ENCODE data around the gene TMEM59L. TPM values are rescaled to one million over a fixed set of nuclear protein-coding genes. Genes with fewer than 3 reads are reported as not detected.
A peak's percentile ranks its signal among the peaks of the same experiment; 100 is the strongest.

TMEM59L gene
- total RNA-seq, 6 donors from 2014 or later, result 0.30 to 2.8 (median 1.0) TPM; not detected in 2

DNA sequence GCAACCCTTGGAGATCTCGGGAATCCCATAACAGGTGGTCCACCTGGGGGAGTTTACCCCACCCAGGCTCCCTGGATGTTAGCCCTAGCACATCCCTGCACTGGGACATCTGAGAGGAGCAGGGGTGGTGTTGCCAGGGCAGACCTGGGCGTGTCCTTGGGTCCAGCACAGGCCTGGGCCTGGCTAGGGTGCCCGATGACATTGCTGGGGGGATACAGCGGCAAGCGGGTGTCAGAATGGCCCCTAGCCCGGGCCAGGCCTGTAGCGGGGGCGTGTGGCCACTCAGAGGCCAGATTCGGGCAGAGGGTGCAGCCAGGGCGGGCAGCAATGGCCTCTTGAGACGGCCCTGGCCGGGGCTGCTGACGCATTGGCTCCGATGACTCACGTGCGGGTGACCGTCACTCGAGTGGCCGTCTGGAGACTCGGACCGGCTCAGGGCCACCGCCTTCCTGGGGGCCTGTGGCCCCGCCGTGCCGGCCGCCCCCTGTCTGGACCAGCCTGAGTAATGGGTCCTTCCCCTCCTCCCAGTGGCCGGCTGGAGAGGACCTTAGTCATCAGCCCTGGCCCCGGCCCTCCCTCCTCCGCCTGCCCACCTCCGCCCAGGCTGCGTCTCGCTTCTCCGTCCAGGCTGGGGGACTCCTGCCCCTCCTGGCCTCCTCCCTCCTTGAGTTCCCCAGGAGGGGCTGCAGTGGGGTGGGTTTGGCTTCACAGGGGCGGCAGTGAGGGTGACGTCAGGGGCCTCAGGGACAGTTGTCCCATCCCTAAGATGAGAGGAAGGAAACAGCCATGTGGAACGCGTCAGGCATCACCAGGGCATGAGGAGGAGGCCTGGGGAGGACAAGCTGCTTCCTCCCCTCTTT, 47.6 kb downstream of the TMEM59L start:
- TF ChIP-seq, protein P1, sequence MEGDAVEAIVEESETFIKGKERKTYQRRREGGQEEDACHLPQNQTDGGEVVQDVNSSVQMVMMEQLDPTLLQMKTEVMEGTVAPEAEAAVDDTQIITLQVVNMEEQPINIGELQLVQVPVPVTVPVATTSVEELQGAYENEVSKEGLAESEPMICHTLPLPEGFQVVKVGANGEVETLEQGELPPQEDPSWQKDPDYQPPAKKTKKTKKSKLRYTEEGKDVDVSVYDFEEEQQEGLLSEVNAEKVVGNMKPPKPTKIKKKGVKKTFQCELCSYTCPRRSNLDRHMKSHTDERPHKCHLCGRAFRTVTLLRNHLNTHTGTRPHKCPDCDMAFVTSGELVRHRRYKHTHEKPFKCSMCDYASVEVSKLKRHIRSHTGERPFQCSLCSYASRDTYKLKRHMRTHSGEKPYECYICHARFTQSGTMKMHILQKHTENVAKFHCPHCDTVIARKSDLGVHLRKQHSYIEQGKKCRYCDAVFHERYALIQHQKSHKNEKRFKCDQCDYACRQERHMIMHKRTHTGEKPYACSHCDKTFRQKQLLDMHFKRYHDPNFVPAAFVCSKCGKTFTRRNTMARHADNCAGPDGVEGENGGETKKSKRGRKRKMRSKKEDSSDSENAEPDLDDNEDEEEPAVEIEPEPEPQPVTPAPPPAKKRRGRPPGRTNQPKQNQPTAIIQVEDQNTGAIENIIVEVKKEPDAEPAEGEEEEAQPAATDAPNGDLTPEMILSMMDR (IDR thresholded peaks at IDR 0.05), result no peak
- TF ChIP-seq POLR2A (IDR thresholded peaks at IDR 0.05), result peak in 1 of 4 donors; percentile 14
- no peak for TF ChIP-seq POLR2AphosphoS5 (IDR thresholded peaks at IDR 0.05)
- 76 to 89% methylated on average over 6 to 31 of the region's 37 CpGs for WGBS, 2 donors
- Histone ChIP-seq H3K4me1 (peaks cover 6 to 30% (median 12%) of the 10 kb centered on the region in 4 donors), H3K9me3 (no peaks in the 10 kb centered on the region), H3K36me3 (peaks cover 0 to 6% (median 3%) of the 10 kb centered on the region in 4 donors), H3K4me3 (no peak overlapping the region), H3K27me3 (no peaks in the 10 kb centered on the region), H3K27ac (peak overlapping the region; percentile 44 to 74 (median 58))
- peak; percentile 50 to 89 for DNase-seq
- peak; percentile 51 to 88 for ATAC-seq (ENCODE audit: low FRiP score in 2 of 2)

DNA sequence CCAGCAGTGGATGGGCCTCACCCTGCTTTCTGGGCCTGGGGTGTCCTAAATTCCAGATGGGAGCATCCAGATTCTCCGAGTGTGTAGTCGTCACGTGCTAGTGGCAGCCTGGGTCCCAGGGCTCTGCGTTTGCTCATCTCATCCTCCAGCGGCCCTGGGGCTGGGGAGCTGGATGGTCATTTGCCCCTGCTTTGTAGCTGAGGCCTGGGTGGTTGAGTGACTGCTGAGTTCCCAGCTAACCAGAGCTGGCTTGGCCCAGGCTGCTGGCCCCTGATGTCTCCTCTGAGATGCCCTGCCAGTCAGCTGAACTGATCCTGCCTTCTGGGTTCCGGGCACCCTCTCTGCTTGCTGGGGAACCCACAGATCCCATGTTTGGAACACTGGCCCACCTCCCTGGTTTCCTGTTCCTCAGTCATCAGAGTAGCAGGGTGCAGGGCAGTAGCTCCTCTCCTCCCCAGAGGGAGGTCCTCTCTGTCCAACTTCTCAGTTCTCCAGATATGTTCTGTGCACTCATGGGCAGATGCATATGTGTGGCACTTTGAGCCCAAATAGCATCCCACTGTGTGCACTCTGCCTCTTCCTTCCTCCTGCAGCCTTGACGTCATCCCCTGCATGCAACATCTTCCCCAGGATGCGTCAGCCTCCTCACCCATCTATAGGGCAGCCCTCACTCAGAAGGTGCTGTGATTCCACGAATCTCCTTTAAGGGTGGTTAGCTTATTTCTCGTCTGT, 48.4 kb downstream of the TMEM59L start:
- no peak overlapping the region for H3K4me3 ChIP-seq
- no peaks in the 10 kb centered on the region for H3K27me3 ChIP-seq
- H3K9me3 ChIP-seq, result no peaks in the 10 kb centered on the region
- WGBS, 2 donors, result 84 to 87% methylated on average over 5 to 10 of the region's 10 CpGs
- peaks cover 6 to 30% (median 12%) of the 10 kb centered on the region in 4 donors for H3K4me1 ChIP-seq
- no peak for DNase-seq
- H3K27ac ChIP-seq, result peak overlapping the region in 3 of 4 donors; percentile 44 to 74 (median 57)
- TF ChIP-seq, protein P1 (IDR thresholded peaks at IDR 0.05), result no peak
- TF ChIP-seq POLR2AphosphoS5 (IDR thresholded peaks at IDR 0.05), result no peak
- TF ChIP-seq POLR2A (IDR thresholded peaks at IDR 0.05), result no peak
- TF ChIP-seq EP300 (IDR thresholded peaks at IDR 0.05), result no peak
- ATAC-seq (ENCODE audit: low FRiP score in 2 of 2), result no peak
- peaks cover 0 to 14% (median 8%) of the 10 kb centered on the region in 4 donors for H3K36me3 ChIP-seq

DNA sequence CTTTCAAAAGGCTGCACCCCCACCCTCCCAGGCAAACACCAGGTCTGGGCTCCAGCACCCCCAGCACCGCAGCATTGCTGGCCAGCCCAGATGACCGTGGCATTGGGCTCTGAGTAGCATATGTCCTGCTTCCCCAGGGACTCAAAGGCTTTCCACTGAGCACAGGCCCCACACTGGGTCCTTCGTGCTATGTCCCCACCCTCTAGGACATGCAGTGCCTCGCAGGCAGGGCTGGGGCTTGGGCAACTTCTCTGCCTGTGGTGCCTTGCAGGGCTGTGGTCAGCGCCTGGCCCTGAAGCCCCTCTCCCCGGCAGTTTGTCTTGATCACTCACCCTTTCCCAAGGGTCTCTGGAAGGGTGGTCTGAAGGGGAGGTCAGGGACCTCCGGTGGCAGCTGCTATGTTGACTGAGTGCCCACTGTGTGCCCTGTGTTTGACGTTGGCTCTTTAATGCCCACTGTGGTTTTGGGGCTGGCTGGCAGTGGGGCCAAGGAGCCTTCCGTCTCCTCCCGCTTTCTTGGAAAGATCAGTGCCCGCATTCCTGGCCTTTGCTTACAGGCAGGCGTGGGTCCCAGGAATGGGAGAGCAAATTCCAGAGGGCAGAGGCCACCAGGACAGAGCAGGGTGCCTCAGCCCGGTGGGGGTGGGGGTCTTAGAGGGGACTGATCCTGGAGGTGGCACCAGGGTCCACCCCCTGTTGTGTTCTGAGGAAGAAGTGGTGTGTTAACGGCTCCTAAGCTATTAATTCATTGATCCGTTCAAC, 50.5 kb downstream of the TMEM59L start:
- ATAC-seq (ENCODE audit: low FRiP score in 2 of 2), result no peak
- Histone ChIP-seq H3K36me3 (peaks cover 2 to 32% (median 18%) of the 10 kb centered on the region in 4 donors), H3K27ac (peak overlapping the region in 1 of 4 donors; percentile 19), H3K27me3 (no peaks in the 10 kb centered on the region), H3K9me3 (no peaks in the 10 kb centered on the region), H3K4me3 (no peak overlapping the region), H3K4me1 (peaks cover 6 to 21% (median 12%) of the 10 kb centered on the region in 4 donors)
- no peak for DNase-seq
- TF ChIP-seq, protein P1 (IDR thresholded peaks at IDR 0.05), result no peak
- TF ChIP-seq POLR2AphosphoS5 (IDR thresholded peaks at IDR 0.05) (no peak), EP300 (IDR thresholded peaks at IDR 0.05) (no peak), POLR2A (IDR thresholded peaks at IDR 0.05) (no peak)
- 76% methylated on average over 12 to 15 of the region's 15 CpGs for WGBS, 2 donors

DNA sequence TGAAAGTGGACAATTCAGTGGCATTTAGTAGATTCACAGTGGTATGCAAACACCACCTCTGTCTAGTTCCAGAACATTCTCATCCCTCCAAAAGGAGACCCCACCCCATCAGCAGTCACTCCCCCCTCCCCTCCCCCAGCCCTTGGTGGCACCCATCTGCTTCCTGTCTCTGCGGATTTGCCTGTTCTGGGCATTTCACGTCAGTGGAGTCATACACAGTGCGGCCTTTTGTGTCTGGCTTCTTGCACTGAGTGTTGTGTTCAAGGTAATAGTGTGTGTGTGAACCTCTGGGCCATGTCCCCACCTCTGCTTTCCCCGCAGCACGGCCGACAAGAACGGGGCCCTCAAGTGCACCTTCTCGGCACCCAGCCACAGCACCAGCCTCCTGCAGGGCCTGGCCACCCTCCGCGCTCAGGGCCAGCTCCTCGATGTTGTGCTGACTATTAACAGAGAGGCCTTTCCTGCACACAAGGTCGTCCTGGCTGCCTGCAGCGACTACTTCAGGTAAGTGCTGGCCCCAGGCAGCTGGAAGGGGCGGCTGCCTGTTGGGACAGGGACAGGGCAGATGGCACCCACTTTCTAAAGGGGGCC, 51.4 kb downstream of the TMEM59L start:
- 67 to 78% methylated on average over 8 to 14 of the region's 14 CpGs for WGBS, 2 donors
- no peak overlapping the region for H3K27ac ChIP-seq
- H3K27me3 ChIP-seq, result no peaks in the 10 kb centered on the region
- H3K36me3 ChIP-seq, result peaks cover 9 to 40% (median 27%) of the 10 kb centered on the region in 4 donors
- TF ChIP-seq POLR2AphosphoS5 (IDR thresholded peaks at IDR 0.05) (no peak), EP300 (IDR thresholded peaks at IDR 0.05) (no peak)
- H3K4me3 ChIP-seq, result no peak overlapping the region
- DNase-seq (no peak), ATAC-seq (ENCODE audit: low FRiP score in 2 of 2) (no peak)
- H3K4me1 ChIP-seq, result peaks cover 6 to 17% (median 12%) of the 10 kb centered on the region in 4 donors
- no peaks in the 10 kb centered on the region for H3K9me3 ChIP-seq
